Activated CD4-positive, alpha-beta T cell treated with anti-CD3 and anti-CD28 coated beads, Interleukin-2, amount 10 ng/mL, durations not matched to agents 24 days and 14 days (primary cell): Measurements from ENCODE around the gene COL12A1. TPM values are rescaled to one million over a fixed set of nuclear protein-coding genes. Genes with fewer than 3 reads are reported as not detected.

Experiments used
- DNase-seq: peaks from one replicate; pipeline ENCODE4 v3.0.0; 2022
- H3K27ac Mint-ChIP-seq: one replicate; pipeline ENCODE4 v1.8.0; 2022; ENCODE audit warnings: mild to moderate bottlenecking, mixed read lengths
- H3K27me3 Mint-ChIP-seq: one replicate; pipeline ENCODE4 v1.8.0; 2022; ENCODE audit warnings: mixed read lengths
- H3K36me3 Mint-ChIP-seq: one replicate; pipeline ENCODE4 v1.8.0; 2022; ENCODE audit warnings: low read depth, mild to moderate bottlenecking, mixed read lengths
- H3K4me1 Mint-ChIP-seq: one replicate; pipeline ENCODE4 v1.8.0; 2021; ENCODE audit warnings: mixed read lengths
- H3K4me3 Mint-ChIP-seq: one replicate; pipeline ENCODE4 v1.8.0; 2022; ENCODE audit warnings: mild to moderate bottlenecking, moderate library complexity, mixed read lengths
- H3K9me3 Mint-ChIP-seq: one replicate; pipeline ENCODE4 v1.8.0; 2021; ENCODE audit warnings: mixed read lengths
- intact Hi-C: fragments of 100-400 bp; cut with micrococcal nuclease; formaldehyde crosslinking; loops from one replicate; pipeline ENCODE4 v1.15.1; 2023
- total RNA-seq: library from RNA; stranded (reverse); gene quantifications from 2 replicates; pipeline ENCODE4 v1.2.3, GENCODE V29; 2022

COL12A1 gene
- total RNA-seq, 1 donor from 2014 or later = 0.05 TPM

DNA sequence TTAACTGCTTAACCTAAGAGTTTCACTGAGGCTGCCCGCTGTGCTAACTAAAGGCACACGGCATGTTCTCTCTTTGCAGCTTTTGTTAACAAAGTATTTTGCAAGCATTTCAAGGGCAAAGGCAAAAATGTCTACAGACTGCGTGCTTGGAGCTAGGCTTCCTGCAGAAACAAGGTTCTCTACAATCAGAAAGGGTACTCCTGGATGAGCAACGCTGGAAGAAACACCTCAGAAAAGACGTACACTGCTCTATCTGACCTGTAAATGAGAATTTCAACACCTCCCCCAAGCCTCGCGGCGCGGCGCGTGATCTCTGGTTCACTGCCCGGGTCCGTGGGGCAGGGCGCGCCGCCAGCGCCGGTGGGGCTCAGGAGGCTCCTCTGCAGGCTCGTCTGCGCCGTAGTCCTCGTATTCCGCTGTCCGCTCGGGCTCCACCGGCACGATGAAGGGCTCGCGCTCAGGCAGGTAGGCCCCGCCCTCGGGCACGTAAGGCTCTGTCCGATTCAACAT, 120.9 kb downstream of the COL12A1 start:
- no peaks in the 10 kb centered on the region for H3K36me3 Mint-ChIP-seq
- no peak overlapping the region for H3K27ac Mint-ChIP-seq
- no peak for DNase-seq
- intact Hi-C loops = loop anchor here (5.0 kb wide), 1 partner anchor 122 kb away; the partner anchor contains the start of gene COL12A1
- H3K4me1 Mint-ChIP-seq = peaks cover 2% of the 10 kb centered on the region
- no peak overlapping the region for H3K4me3 Mint-ChIP-seq
- peaks cover 23% of the 10 kb centered on the region for H3K27me3 Mint-ChIP-seq
- peaks cover 4% of the 10 kb centered on the region for H3K9me3 Mint-ChIP-seq

DNA sequence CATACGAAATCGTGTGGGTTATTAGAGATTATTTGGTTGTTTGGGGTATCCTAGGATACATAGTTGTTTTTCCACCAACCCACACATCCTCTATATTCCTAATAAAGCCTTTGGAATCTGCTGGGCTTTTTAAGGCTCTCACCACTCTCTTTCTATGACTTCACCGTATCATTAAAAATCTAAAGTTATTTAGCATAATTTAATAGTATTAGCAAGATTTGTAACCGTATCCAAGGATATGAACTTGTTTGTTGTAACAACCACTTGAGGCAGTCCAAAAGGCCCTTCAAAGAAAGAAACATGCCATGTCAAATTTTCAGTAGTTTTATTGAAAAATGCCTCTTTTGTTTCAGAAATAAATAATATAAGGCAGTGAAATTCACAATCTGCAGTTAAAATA, 121.8 kb downstream of the COL12A1 start:
- intact Hi-C loops = no loop called here
- no peak overlapping the region for H3K4me3 Mint-ChIP-seq
- peaks cover 4% of the 10 kb centered on the region for H3K9me3 Mint-ChIP-seq
- peaks cover 2% of the 10 kb centered on the region for H3K4me1 Mint-ChIP-seq
- H3K27ac Mint-ChIP-seq = no peak overlapping the region
- no peaks in the 10 kb centered on the region for H3K36me3 Mint-ChIP-seq
- no peak for DNase-seq
- peaks cover 23% of the 10 kb centered on the region for H3K27me3 Mint-ChIP-seq

DNA sequence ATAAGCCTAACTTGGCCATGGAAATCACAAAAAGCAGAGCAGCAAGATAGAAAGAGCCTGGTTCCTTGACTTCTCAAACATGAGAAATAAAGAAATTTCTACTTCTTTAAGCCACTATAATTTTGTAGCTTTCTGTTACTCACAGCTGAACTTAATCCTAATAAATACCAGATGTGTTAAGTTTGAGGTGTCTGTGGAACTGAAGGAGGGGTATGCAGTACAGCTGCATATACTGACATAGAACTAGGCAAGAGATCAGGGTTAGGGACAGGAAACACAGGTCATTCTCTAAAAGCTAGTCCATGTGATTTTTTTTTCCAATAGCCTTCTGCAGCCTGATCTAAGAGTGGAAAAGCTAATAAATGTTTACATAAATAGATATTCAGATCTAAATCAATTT, 123.9 kb downstream of the COL12A1 start:
- Mint-ChIP-seq H3K4me1 (peaks cover 2% of the 10 kb centered on the region), H3K27ac (no peak overlapping the region), H3K27me3 (peaks cover 23% of the 10 kb centered on the region), H3K9me3 (peaks cover 4% of the 10 kb centered on the region), H3K4me3 (no peak overlapping the region), H3K36me3 (no peaks in the 10 kb centered on the region)
- no peak for DNase-seq
- intact Hi-C loops = no loop called here

DNA sequence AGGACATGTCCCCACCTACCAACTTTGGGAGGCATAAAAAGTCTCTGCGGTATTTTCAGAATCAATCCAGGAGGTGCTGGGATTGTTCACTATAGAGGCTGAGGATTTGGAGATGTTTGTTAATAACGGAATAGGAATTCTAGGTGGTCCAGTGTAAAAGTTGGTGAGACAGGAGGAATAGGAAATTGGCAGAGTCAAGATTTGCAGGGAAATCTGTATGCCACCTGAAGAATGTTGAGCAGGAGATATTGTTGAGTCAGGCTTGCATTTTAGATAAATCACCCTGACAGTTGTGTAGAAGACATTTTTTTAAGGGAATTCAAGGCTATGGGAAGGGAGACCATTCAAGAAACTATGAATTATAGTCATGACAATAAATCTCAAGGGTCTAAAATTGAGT, 124.8 kb downstream of the COL12A1 start:
- Mint-ChIP-seq H3K27me3 (peaks cover 23% of the 10 kb centered on the region), H3K4me1 (peaks cover 2% of the 10 kb centered on the region), H3K4me3 (no peak overlapping the region), H3K36me3 (no peaks in the 10 kb centered on the region), H3K9me3 (peaks cover 4% of the 10 kb centered on the region), H3K27ac (no peak overlapping the region)
- DNase-seq = no peak
- intact Hi-C loops = no loop called here

DNA sequence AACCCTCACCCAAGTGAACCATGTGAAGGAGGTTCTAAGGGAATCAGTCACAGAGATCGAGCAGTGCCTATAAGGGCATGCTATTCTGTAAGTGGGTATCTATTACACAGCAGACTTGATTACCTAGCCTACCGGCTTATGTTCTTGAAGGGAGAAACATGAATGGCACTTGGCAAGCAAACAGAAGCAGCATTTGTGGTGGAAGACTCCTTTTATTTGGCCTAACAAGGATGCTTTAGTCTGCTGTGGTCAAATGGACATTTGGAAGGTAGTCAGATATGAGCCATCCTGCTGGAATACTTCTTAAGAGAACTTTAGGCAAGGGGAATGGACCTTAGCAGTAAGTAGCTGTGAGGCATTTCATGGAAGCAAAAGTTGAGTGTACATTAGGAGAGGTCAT, 126.3 kb downstream of the COL12A1 start:
- Mint-ChIP-seq H3K4me3 (no peak overlapping the region), H3K4me1 (no peaks in the 10 kb centered on the region), H3K36me3 (no peaks in the 10 kb centered on the region), H3K9me3 (peaks cover 3% of the 10 kb centered on the region), H3K27me3 (peaks cover 11% of the 10 kb centered on the region), H3K27ac (no peak overlapping the region)
- DNase-seq = no peak
- intact Hi-C loops = no loop called here

DNA sequence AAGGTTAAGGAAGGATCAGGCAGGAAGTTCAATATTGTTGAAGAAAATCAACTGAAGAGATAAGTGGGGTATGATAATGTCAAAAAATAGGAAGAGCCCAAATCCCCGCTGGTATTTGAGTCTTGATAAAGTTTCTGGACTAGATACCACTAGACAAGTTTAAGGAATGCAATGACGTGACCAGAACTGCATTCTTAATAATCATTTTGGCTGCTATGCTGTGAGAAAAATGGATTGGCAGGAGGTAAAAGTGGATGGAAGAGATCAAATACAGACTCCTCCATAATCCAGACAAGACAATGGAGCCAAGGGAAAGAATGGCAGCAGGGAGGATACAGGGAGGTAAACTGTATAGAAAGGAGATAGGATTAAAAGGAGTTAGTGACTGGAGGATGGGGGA, 128.2 kb downstream of the COL12A1 start:
- Mint-ChIP-seq H3K36me3 (no peaks in the 10 kb centered on the region), H3K4me1 (no peaks in the 10 kb centered on the region), H3K9me3 (no peaks in the 10 kb centered on the region), H3K27me3 (no peaks in the 10 kb centered on the region), H3K4me3 (no peak overlapping the region), H3K27ac (no peak overlapping the region)
- no peak for DNase-seq
- intact Hi-C loops = no loop called here

DNA sequence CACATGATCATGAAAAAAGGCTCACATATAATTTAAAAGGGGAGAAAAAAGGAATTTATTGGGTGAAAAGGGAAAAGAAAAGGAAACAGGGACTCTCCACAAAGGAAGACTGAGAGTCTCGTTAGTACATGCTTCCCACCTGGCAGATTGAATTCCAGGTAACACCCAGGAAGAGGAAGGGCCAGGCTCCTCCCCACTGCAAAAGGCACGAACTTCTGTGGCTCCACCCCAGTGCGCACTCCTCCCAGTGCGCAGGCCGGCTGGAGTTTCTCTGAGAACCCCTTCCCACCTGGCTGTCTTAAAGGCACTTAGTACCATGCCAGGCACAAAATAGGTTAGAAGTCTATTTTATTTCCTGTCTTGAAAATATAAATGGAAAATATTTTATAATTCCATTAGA, 129.8 kb downstream of the COL12A1 start:
- intact Hi-C loops = no loop called here
- H3K4me3 Mint-ChIP-seq = no peak overlapping the region
- no peak for DNase-seq
- H3K27me3 Mint-ChIP-seq = no peaks in the 10 kb centered on the region
- no peaks in the 10 kb centered on the region for H3K36me3 Mint-ChIP-seq
- H3K9me3 Mint-ChIP-seq = no peaks in the 10 kb centered on the region
- no peak overlapping the region for H3K27ac Mint-ChIP-seq
- no peaks in the 10 kb centered on the region for H3K4me1 Mint-ChIP-seq

DNA sequence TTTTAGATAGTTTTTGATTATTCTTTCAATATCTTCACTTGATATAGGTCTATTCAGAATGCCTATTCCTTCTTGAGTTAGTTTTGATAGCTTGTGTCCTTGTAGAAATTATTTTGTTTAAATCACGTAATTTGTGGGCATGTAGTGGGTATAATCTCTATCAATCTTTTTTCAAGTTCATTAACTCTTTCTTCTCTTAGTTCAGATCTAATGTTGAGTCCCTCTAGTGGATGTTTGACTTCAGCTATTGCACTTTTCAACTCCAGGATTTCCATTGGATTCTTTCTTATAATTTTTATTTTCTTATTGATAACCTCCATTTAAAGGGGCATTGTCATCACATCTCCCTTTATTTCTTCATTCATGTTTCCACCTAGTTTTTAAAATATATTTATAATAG, 135.6 kb downstream of the COL12A1 start:
- no peak for DNase-seq
- H3K27ac Mint-ChIP-seq = no peak overlapping the region
- no peaks in the 10 kb centered on the region for H3K36me3 Mint-ChIP-seq
- no peaks in the 10 kb centered on the region for H3K4me1 Mint-ChIP-seq
- H3K27me3 Mint-ChIP-seq = no peaks in the 10 kb centered on the region
- intact Hi-C loops = no loop called here
- no peaks in the 10 kb centered on the region for H3K9me3 Mint-ChIP-seq
- no peak overlapping the region for H3K4me3 Mint-ChIP-seq

DNA sequence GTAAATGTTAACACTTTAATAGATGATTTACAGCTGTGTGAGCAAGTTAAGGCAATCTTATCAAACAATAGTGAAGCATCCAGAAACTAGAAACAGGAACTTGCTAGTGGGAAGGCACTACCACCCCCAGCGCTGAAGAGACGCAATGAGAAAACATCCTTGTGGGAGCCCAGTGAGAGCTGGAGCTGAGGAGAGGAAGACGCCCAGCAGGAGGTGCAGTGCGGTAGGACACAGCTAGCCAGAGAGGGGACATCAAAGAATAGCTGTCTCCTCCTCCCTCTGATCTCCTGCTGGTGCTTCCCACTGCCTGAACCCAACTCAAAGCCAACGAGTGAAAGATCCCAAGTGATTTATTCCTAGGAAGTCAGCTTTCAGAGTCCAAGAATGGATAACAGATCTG, 140.3 kb downstream of the COL12A1 start:
- Mint-ChIP-seq H3K27ac (no peak overlapping the region), H3K36me3 (no peaks in the 10 kb centered on the region), H3K4me1 (no peaks in the 10 kb centered on the region), H3K4me3 (no peak overlapping the region), H3K27me3 (no peaks in the 10 kb centered on the region), H3K9me3 (no peaks in the 10 kb centered on the region)
- no peak for DNase-seq
- intact Hi-C loops = no loop called here

DNA sequence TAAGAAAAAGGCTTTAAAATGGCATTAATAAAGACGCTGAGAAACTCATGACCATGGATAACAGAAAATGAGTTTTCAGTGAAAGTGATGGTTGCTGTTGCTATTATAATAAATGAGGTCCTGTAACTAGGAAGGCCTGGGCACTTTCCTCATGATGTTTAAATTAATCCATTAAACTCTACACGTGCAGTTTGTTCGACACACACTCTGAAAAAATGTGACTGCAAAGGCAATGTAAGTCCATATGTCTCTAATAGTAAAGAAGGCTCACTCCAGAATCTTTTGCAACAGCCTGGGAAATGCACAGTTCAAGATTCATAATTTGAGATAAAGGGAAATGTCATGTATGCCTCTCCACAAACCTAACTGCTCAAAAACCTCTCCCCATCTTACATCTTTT, 153.4 kb downstream of the COL12A1 start:
- intact Hi-C loops = no loop called here
- Mint-ChIP-seq H3K27me3 (no peaks in the 10 kb centered on the region), H3K4me1 (no peaks in the 10 kb centered on the region), H3K9me3 (no peaks in the 10 kb centered on the region), H3K36me3 (no peaks in the 10 kb centered on the region), H3K4me3 (no peak overlapping the region), H3K27ac (no peak overlapping the region)
- no peak for DNase-seq

DNA sequence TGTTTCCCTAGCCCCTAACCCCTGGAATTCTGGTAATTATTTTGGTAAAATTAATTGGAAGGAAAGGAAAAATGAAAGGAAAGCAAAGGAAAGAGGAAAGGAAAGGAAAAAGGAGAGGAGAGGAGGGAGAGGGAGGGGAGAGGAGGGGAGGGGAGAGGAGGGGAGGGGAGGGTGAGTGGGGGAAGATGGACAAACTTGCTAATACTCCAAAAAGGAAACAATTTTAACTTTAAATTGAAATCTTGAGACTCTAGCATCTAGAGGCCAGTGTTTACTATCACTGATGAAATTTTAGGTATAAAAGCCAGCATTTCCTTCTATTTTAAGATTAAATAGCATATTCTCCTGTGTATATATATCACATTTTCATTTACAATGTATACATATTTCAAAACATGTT, 156.5 kb downstream of the COL12A1 start:
- H3K27me3 Mint-ChIP-seq = no peaks in the 10 kb centered on the region
- no peaks in the 10 kb centered on the region for H3K36me3 Mint-ChIP-seq
- no peaks in the 10 kb centered on the region for H3K4me1 Mint-ChIP-seq
- H3K27ac Mint-ChIP-seq = no peak overlapping the region
- no peak overlapping the region for H3K4me3 Mint-ChIP-seq
- H3K9me3 Mint-ChIP-seq = no peaks in the 10 kb centered on the region
- DNase-seq = no peak
- intact Hi-C loops = no loop called here

DNA sequence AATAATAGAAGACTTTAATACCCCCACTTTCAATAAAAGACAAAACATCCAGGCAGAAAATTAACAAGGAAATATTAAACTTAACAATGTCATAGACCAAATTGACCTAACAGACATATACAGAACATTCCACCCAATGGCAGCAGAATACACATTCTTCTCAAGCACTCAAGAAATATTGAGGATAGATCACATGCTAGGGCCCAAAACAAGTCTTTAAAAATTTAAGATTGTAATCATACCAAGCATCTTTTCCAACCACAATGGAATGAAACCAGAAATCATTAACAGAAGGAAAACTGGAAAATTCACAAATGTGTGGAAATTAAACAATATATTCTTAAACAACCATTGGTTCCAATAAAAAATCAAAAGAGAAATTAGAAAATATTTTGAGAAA, 161.0 kb downstream of the COL12A1 start:
- H3K27me3 Mint-ChIP-seq = no peaks in the 10 kb centered on the region
- no peak overlapping the region for H3K4me3 Mint-ChIP-seq
- no peak for DNase-seq
- intact Hi-C loops = no loop called here
- no peaks in the 10 kb centered on the region for H3K9me3 Mint-ChIP-seq
- no peaks in the 10 kb centered on the region for H3K4me1 Mint-ChIP-seq
- no peaks in the 10 kb centered on the region for H3K36me3 Mint-ChIP-seq
- no peak overlapping the region for H3K27ac Mint-ChIP-seq

DNA sequence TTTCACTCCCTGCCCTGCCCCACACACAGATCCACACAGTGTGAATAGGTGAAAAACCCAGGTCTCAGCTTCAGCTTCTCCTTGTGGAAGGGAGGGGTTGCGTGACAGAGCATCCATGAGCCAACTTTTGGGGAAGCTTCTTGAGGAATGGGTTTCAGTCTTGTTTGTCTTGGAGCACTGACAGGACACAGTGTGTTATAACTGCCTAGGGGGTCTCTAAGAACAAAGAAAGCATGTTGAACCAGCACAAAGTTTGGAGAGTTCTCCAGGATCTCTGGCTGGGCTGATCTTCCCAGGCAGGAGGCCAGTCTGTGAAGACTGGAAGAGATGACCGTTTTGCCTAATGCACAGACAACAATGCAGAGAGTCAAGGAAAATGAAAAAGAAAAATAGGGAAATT, 164.5 kb downstream of the COL12A1 start:
- no peaks in the 10 kb centered on the region for H3K36me3 Mint-ChIP-seq
- H3K27me3 Mint-ChIP-seq = no peaks in the 10 kb centered on the region
- no peak overlapping the region for H3K4me3 Mint-ChIP-seq
- no peak for DNase-seq
- H3K27ac Mint-ChIP-seq = no peak overlapping the region
- no peaks in the 10 kb centered on the region for H3K4me1 Mint-ChIP-seq
- no peaks in the 10 kb centered on the region for H3K9me3 Mint-ChIP-seq
- intact Hi-C loops = no loop called here
